ENCODE measurements around the gene CCDC71L.
A peak's percentile ranks its signal among the peaks of the same experiment; 100 is the strongest.
"Not testable (repeated sequence)": the region's sequence is repeated elsewhere in the genome, so short reads cannot be mapped to it uniquely, and the experiment has no call there.

The CCDC71L gene

DNA sequence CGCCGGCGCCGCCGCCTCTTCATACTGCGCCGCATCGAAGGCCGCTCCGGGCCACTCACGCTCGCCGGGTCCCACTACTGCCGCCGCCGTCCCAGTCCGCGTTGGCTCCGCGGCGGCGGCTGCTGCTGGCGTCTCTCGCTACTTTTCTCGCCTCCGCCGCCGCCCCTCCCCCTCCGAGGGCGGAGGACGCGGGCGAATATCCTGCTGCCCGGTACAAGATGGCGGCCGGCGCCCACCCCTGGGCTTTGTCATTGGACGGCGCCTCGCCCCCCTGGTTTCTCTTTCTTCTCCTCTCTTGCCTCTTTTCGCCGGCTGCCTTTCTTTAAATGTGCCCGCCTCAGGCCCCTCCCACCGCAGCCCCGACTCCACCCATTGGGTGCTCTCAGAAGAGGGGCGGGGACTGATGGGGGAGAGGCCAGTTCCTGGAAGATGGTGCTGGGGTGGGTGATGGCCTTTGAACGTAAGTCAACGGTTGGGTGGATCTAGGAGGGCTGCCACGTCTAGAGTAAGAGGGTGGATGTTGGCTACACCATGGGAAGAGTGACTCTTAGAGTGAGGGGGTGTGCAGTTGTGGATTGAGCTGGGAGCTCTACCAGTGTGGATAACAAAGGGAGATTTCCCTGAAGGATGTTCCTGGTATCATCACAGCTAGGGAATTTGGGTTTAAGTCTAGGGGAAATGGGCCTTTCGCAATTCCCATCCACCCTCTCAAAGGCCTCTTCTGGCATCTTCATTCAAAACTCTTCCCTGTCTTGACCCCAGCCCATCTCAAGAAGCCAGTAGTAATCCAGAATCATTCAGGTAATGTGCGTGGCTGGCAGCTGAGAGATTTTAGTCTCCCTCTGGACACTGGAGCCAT, at the start of gene CCDC71L:
TSS of gene CCDC71L (minus strand) at position 297 of the 859 bp plus-strand sequence. CDS start at position 35, 262 bp downstream.
- peak; percentile 79 to 80 for ATAC-seq

DNA sequence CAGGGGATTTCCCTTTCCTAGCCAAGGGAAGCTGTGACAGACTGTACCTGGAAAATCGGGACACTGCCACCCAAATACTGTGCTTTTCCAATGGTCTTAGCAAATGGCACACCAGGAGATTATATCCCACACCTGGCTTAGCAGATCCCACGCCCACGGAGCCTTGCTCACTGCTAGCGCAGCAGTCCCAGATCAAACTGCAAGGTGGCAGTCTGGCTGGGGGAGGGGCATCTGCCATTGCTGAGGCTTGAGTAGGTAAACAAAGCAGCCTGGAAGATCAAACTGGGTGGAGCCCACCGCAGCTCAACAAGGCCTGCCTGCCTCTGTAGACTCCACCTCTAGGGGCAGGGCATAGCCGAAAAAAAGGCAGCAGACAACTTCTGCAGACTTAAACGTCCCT, 48.6 kb upstream of the CCDC71L start:
- not testable (repeated sequence) for ATAC-seq

DNA sequence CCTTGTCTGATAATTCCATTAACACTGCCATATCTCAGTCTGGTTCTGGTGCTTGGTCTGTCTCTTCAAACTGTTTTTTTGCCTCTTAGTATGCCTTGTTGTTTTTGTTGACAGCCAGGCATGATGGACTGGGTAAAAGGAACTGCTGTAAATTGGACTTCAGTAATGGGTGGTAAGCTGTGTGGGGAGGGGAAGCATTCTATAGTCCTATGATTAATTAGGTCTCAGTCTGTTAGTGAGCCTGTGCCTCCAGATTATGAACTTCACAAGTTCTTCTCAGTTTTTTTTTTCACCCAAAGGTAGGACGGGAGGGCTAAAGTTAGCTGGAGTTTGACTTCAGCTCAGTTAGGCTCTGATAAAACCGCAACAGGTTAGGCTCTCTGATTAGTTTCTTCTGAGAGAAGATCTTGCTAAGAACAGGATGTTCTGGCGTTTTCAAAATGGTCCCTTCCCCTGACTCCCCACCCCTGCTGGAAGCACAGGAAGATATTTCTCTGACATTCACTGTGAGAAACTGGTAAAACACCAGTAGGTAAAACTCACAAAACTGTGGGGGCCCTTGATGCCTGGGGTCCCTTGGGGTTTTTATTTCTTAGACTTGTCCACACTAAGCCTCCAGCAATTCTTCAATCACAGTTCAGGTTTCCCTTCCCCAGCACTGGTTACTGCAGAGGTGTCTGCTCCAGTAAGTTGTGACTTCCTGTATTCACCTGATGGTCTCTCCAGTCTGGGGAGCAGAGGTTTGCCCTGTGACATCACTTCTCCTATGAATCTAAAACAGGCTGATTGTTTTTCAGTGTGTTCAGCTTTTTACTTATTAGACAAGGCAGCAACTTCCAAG, 43.3 kb upstream of the CCDC71L start:
- ATAC-seq = peak; percentile 63 to 73

GRCh38 chr7:106693677-106694353, 32.9 kb upstream of the CCDC71L start:
- ATAC-seq = no peak

GRCh38 chr7:106692450-106693051, 31.6 kb upstream of the CCDC71L start:
- ATAC-seq = no peak

DNA sequence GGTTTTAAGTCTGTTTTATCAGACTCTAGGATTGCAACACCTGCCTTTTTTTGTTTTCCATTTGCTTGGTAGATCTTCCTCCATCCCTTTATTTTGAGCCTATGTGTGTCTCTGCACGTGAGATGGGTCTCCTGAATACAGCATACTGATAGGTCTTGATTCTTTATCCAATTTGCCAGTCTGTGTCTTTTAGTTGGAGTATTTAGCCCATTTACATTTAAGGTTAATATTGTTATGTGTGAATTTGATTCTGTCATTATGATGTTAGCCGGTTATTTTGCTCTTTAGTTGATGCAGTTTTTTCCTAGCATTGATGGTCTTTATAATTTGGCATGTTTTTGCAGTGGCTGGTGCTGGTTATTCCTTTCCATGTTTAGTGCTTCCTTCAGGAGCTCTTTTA, 27.2 kb upstream of the CCDC71L start:
- not testable (repeated sequence) for ATAC-seq

- no peak for ATAC-seq
These were observed 23.0 kb upstream of the CCDC71L start for GRCh38 chr7:106683941-106684340.

DNA sequence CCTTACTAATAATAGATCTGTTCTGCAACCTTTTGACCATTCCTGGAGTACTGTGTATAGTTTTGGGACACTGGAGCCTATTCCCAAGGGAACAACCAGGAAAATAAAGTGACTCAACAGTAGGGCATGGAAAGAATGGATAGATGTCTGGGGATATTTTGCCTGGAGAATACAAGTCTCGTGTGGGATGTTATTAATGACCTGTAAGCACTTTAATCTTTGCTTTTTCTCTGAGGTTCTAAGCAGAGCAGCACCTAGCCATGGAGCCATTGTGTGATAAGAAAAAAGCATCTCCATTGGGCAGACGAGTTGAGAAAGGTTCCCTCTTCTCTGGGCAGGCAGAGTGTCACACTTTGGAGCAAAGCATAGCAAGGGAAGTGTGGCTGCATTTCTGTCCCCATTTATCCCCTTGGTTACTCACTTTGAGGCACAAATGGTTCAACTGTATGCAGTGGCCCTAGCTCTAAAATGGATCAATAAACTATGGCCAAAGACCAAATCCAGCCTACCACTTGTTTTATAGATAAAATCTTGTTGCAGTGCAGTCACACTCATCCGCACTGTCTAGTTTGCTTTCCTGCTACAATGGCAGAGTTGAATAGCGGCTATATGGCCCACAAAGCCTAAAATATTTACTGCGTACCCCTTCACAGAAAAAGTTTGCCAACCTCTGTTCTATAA, 21.0 kb upstream of the CCDC71L start:
- ATAC-seq = no peak

GRCh38 chr7:106679153-106679931, 18.4 kb upstream of the CCDC71L start:
- peak; percentile 97 to 98 for ATAC-seq

GRCh38 chr7:106678795-106679152, 17.8 kb upstream of the CCDC71L start:
- ATAC-seq = no peak

DNA sequence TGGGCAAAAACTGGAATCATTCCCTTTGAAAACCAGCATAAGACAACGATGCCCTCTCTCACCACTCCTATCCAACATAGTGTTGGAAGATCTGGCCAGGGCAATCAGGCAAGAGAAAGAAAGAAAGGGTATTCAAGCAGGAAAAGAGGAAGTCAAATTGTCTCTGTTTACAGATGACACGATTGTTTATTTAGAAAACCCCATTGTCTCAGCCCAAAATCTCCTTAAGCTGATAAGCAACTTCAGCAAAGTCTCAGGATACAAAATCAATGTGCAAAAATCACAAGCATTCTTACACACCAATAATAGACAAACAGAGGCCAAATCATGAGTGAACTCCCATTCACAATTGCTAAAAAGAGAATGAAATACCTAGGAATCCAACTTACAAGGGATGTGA, 15.5 kb upstream of the CCDC71L start:
- not testable (repeated sequence) for ATAC-seq

GRCh38 chr7:106673688-106674087, 12.7 kb upstream of the CCDC71L start:
- not testable (repeated sequence) for ATAC-seq

DNA sequence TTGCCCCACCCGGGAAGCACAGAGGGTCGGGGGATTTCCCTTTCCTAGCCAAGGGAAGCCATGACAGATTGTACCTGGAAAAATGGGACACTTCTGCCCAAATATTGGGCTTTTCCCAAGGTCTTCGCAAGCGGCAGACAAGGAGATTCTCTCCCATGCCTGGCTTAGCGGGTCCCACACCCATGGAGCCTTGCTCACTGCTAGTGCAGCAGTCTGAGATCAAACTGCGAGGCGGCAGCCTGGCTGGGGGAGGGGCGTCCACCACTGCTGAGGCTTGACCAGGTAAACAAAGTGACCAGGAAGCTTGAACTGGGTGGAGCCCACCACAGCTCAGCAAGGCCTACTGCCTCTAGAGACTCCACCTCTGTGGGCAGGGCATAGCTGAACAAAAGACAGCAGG, 11.0 kb upstream of the CCDC71L start:
- ATAC-seq = not testable (repeated sequence)

- ATAC-seq = peak; percentile 38
These were observed 10.2 kb upstream of the CCDC71L start for GRCh38 chr7:106671160-106671559.

DNA sequence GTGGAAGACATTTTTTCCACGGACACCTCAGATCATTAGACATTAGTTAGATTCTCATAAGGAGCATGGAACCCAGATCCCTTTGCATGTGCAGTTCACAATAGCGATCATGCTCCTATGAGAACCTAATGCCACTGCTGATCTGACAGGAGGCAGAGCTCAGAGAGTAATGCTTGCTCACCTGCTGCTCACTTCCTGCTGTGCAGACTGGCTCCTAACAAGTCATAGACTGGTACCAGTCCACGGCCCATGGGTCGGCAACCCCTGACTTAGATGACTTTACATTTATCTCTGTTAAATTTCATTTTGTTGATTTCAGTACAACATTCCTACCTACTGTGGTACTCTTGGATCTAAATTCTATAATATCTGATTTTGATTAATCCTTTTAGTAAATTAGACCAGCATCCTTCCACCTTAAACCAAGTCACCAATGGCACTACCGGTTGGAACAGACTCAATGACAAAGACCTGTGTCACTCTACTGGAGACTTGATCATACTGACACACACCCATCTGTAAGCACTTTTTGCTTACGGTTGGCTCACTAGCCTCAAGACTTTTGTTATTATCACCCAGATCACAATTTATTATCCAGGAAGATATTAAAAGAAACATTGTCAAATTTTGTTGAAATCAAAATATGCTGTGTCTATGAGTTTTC, 8.0 kb upstream of the CCDC71L start:
- ATAC-seq = peak; percentile 59 to 64

DNA sequence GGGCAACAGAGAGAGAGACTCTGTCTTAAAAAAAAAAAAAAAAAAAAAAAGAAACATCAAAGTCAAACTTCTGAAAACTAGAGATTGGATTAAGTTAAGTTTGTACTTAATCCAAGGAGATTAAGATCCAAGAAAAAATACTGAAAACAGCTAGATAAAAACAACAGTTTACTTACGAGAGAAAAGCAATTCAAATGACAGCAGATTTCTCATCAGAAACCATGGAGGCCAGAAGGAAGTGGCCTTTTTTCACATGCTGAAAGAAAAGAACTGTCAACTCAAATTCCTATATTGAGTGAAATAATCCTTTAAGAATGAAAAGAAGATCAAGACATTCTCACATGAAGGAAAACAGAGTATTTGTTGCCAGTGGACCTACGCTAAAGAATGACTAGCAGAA, 5.4 kb upstream of the CCDC71L start:
- no peak for ATAC-seq

DNA sequence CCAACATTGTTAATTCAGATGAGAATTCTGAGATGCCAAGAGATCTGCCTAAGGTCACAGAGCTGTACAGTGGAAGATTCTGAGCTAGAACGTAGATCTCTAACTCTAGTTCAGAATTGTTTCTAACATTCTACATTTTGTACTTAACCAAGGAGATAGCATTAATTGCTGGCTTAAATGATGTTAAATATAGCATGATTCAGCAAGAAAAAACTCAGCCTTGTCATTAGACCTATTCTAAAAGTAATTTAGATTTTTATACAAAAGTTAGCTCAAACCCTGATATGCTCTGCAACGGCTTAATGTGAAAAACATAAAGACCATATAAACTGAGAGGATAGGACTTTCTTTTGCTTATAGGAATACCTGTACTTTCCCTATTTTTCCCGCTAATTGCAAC, 3.4 kb upstream of the CCDC71L start:
- no peak for ATAC-seq

DNA sequence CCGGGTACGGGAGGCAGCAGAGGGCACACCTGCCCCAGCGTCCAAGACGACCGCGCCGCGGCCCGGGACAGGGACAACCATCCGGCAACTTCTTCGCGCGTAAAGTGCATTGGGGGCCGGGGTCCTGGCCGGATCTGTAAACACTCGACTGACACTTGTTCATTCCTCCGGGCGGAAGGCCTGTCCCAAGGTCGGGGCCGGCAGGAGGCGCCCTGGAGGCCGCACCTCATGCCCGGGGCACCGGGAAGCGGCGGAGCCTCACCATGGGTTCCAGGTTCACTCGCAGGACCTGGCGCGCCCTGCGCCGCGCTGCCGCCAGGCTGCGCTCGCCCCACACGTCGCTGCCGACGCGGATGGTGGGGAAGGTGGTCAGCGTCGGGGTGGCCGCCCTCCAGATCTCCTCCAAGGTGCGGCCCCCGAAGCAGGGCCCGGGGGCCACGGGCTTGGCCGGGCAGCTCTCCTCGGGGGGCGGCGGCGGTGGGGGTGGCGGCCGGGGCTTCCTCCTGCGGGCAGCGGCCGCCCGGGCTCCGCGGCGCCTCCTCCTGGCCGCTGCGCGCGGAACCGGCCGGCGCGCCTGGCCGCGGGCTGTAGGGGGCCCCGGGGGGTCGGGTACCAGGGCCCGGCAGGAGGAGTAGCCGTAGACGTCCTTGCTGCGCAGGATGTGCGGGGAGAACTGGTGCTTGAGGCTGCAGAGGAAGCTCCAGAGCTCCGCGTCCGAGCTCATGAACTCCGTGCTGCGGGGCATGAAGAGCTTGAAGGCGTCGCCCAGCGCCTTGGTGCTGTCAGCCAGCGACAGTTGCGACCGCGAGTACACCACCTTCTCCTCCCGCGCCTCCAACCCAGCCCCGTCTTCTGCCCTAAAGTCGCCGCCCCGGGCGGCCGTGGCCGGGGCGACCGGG, 746 bp downstream of the CCDC71L start:
- peak; percentile 62 to 66 for ATAC-seq

GRCh38 chr7:106659166-106659962, 1.6 kb downstream of the CCDC71L start:
- no peak for ATAC-seq

Data from activated CD4-positive, CD25-positive, alpha-beta regulatory T cell treated with anti-CD3 and anti-CD28 coated beads, Interleukin-2, amount 50 U/mL, for 24 hours (primary cell).